ENCODE data around the gene RALGAPA1. TPM values are rescaled to one million over a fixed set of nuclear protein-coding genes. Genes with fewer than 3 reads are reported as not detected.
A peak's percentile ranks its signal among the peaks of the same experiment; 100 is the strongest.

RALGAPA1 gene
- polyA plus RNA-seq, 6 donors from 2014 or later, result 9.7 to 29.8 (median 20.7) TPM

GRCh38 chr14:35543006-35543405, 266.1 kb downstream of the RALGAPA1 start:
- peaks cover 0 to 7% (median 4%) of the 10 kb centered on the region in 3 donors for H3K4me1 Mint-ChIP-seq
- peaks cover 9 to 18% of the 10 kb centered on the region in 2 donors for H3K36me3 Mint-ChIP-seq
- no peaks in the 10 kb centered on the region for H3K9me3 Mint-ChIP-seq
- ATAC-seq (ENCODE audit: low read depth in 2 of 2) (no peak), DNase-seq (no peak)
- H3K27ac Mint-ChIP-seq, result no peak overlapping the region
- H3K27me3 Mint-ChIP-seq, result no peaks in the 10 kb centered on the region
- no peak overlapping the region for H3K4me3 Mint-ChIP-seq

GRCh38 chr14:35539969-35540368, 269.1 kb downstream of the RALGAPA1 start:
- DNase-seq, result no peak
- ATAC-seq (ENCODE audit: low read depth in 2 of 2), result no peak
- peak overlapping the region in 1 of 6 donors; percentile 39 for H3K27ac Mint-ChIP-seq
- no peak overlapping the region for H3K4me3 Mint-ChIP-seq
- H3K27me3 Mint-ChIP-seq, result peaks cover 0 to 18% (median 15%) of the 10 kb centered on the region in 3 donors
- peaks cover 8 to 14% (median 10%) of the 10 kb centered on the region in 3 donors for H3K4me1 Mint-ChIP-seq
- H3K9me3 Mint-ChIP-seq, result no peaks in the 10 kb centered on the region
- peaks cover 8 to 26% of the 10 kb centered on the region in 2 donors for H3K36me3 Mint-ChIP-seq

- peaks cover 0 to 3% (median 0%) of the 10 kb centered on the region in 7 donors for H3K9me3 Mint-ChIP-seq
- peaks cover 21 to 40% (median 37%) of the 10 kb centered on the region in 3 donors for H3K27me3 Mint-ChIP-seq
- peaks cover 14 to 24% (median 14%) of the 10 kb centered on the region in 3 donors for H3K4me1 Mint-ChIP-seq
- H3K4me3 Mint-ChIP-seq, result peak overlapping the region; percentile 45 to 95 (median 72)
- no peak overlapping the region for H3K27ac Mint-ChIP-seq
- H3K36me3 Mint-ChIP-seq, result peaks cover 0 to 27% of the 10 kb centered on the region in 2 donors
- DNase-seq, result no peak
- ATAC-seq (ENCODE audit: low read depth in 2 of 2), result no peak
Measured at GRCh38 chr14:35535483-35536112, 273.5 kb downstream of the RALGAPA1 start.

- Mint-ChIP-seq H3K9me3 (peaks cover 0 to 3% (median 0%) of the 10 kb centered on the region in 7 donors), H3K27ac (peak overlapping the region in 1 of 6 donors; percentile 26), H3K4me1 (peaks cover 11 to 22% (median 14%) of the 10 kb centered on the region in 3 donors), H3K36me3 (peaks cover 0 to 22% of the 10 kb centered on the region in 2 donors), H3K27me3 (peaks cover 27 to 47% (median 43%) of the 10 kb centered on the region in 3 donors), H3K4me3 (peak overlapping the region; percentile 65 to 95 (median 85))
- ATAC-seq (ENCODE audit: low read depth in 2 of 2) (peak; percentile 77 to 82), DNase-seq (peak; percentile 73)
Measured at GRCh38 chr14:35534873-35535482, 274.1 kb downstream of the RALGAPA1 start.

- H3K4me3 Mint-ChIP-seq, result peak overlapping the region; percentile 65 to 86 (median 84)
- H3K9me3 Mint-ChIP-seq, result peaks cover 0 to 3% (median 0%) of the 10 kb centered on the region in 7 donors
- ATAC-seq (ENCODE audit: low read depth in 2 of 2) (peak; percentile 12 to 18), DNase-seq (peak; percentile 9)
- peaks cover 34 to 53% (median 48%) of the 10 kb centered on the region in 3 donors for H3K27me3 Mint-ChIP-seq
- peaks cover 9 to 17% (median 14%) of the 10 kb centered on the region in 3 donors for H3K4me1 Mint-ChIP-seq
- peaks cover 0 to 16% of the 10 kb centered on the region in 2 donors for H3K36me3 Mint-ChIP-seq
- no peak overlapping the region for H3K27ac Mint-ChIP-seq
Measured at GRCh38 chr14:35534208-35534872, 274.8 kb downstream of the RALGAPA1 start.

GRCh38 chr14:35533357-35534207, 275.5 kb downstream of the RALGAPA1 start, which contains the start of gene INSM2:
Gene INSM2, plus strand, starts transcription at chr14:35534164. Its CDS starts 89 bp downstream, at chr14:35534253.
- H3K27me3 Mint-ChIP-seq, result peaks cover 41 to 61% (median 56%) of the 10 kb centered on the region in 3 donors
- H3K4me1 Mint-ChIP-seq, result peaks cover 9 to 17% (median 14%) of the 10 kb centered on the region in 3 donors
- peak within 1 kb of the TSS; percentile 65 to 95 (median 86) for H3K4me3 Mint-ChIP-seq
- peak; percentile 56 to 65 for ATAC-seq (ENCODE audit: low read depth in 2 of 2)
- H3K36me3 Mint-ChIP-seq, result peaks cover 0 to 16% of the 10 kb centered on the region in 2 donors
- peaks cover 0 to 3% (median 0%) of the 10 kb centered on the region in 7 donors for H3K9me3 Mint-ChIP-seq
- peak; percentile 34 for DNase-seq
- H3K27ac Mint-ChIP-seq, result peak within 1 kb of the TSS in 1 of 6 donors; percentile 26

- DNase-seq, result peak; percentile 0
- H3K27me3 Mint-ChIP-seq, result peaks cover 46 to 63% (median 60%) of the 10 kb centered on the region in 3 donors
- H3K9me3 Mint-ChIP-seq, result peaks cover 0 to 3% (median 0%) of the 10 kb centered on the region in 7 donors
- peaks cover 0 to 11% of the 10 kb centered on the region in 2 donors for H3K36me3 Mint-ChIP-seq
- H3K27ac Mint-ChIP-seq, result no peak overlapping the region
- no peak for ATAC-seq (ENCODE audit: low read depth in 2 of 2)
- peak overlapping the region; percentile 65 to 86 (median 80) for H3K4me3 Mint-ChIP-seq
- H3K4me1 Mint-ChIP-seq, result peaks cover 9 to 17% (median 14%) of the 10 kb centered on the region in 3 donors
Measured at GRCh38 chr14:35532783-35533356, 276.2 kb downstream of the RALGAPA1 start.

GRCh38 chr14:35531960-35532747, 276.9 kb downstream of the RALGAPA1 start:
- H3K4me1 Mint-ChIP-seq, result peaks cover 9 to 17% (median 14%) of the 10 kb centered on the region in 3 donors

GRCh38 chr14:35526962-35527361, 282.1 kb downstream of the RALGAPA1 start:
- Mint-ChIP-seq H3K4me3 (no peak overlapping the region), H3K27me3 (peaks cover 49 to 50% (median 50%) of the 10 kb centered on the region in 3 donors), H3K4me1 (no peaks in the 10 kb centered on the region), H3K36me3 (peaks cover 0 to 8% of the 10 kb centered on the region in 2 donors), H3K9me3 (peaks cover 0 to 9% (median 4%) of the 10 kb centered on the region in 7 donors), H3K27ac (no peak overlapping the region)
- DNase-seq (no peak), ATAC-seq (ENCODE audit: low read depth in 2 of 2) (no peak)

More at GRCh38 chr14:35531960-35532747, 276.9 kb downstream of the RALGAPA1 start:
- Mint-ChIP-seq H3K4me3 (peak overlapping the region in 1 of 8 donors; percentile 65), H3K27me3 (peaks cover 50 to 65% (median 65%) of the 10 kb centered on the region in 3 donors), H3K36me3 (peaks cover 0 to 6% of the 10 kb centered on the region in 2 donors), H3K27ac (no peak overlapping the region), H3K9me3 (peaks cover 0 to 3% (median 0%) of the 10 kb centered on the region in 7 donors)
- ATAC-seq (ENCODE audit: low read depth in 2 of 2) (no peak), DNase-seq (no peak)

GRCh38 chr14:35525695-35526094, 283.4 kb downstream of the RALGAPA1 start:
- no peaks in the 10 kb centered on the region for H3K4me1 Mint-ChIP-seq
- DNase-seq (no peak), ATAC-seq (ENCODE audit: low read depth in 2 of 2) (no peak)
- no peak overlapping the region for H3K4me3 Mint-ChIP-seq
- H3K9me3 Mint-ChIP-seq, result peaks cover 0 to 10% (median 4%) of the 10 kb centered on the region in 7 donors
- H3K27ac Mint-ChIP-seq, result no peak overlapping the region
- peaks cover 41 to 49% (median 48%) of the 10 kb centered on the region in 3 donors for H3K27me3 Mint-ChIP-seq
- H3K36me3 Mint-ChIP-seq, result peaks cover 0 to 8% of the 10 kb centered on the region in 2 donors

GRCh38 chr14:35519986-35520385, 289.1 kb downstream of the RALGAPA1 start:
- DNase-seq (no peak), ATAC-seq (ENCODE audit: low read depth in 2 of 2) (no peak)
- Mint-ChIP-seq H3K27me3 (peaks cover 10 to 23% (median 15%) of the 10 kb centered on the region in 3 donors), H3K9me3 (peaks cover 0 to 10% (median 1%) of the 10 kb centered on the region in 7 donors), H3K4me3 (no peak overlapping the region), H3K27ac (no peak overlapping the region), H3K36me3 (peaks cover 0 to 6% of the 10 kb centered on the region in 2 donors), H3K4me1 (no peaks in the 10 kb centered on the region)

All from naive B cell (primary cell).